GM21447 (cell line): ENCODE measurements around the gene MYLIP.
"Not testable (repeated sequence)": the region's sequence is repeated elsewhere in the genome, so short reads cannot be mapped to it uniquely, and the experiment has no call there.

Experiments
- ATAC-seq: cut with Tn5 transposase; IDR thresholded peaks from one replicate; pipeline ENCODE4 v1.9.1; 2021; ENCODE audit not compliant: unreplicated experiment

Gene MYLIP

DNA sequence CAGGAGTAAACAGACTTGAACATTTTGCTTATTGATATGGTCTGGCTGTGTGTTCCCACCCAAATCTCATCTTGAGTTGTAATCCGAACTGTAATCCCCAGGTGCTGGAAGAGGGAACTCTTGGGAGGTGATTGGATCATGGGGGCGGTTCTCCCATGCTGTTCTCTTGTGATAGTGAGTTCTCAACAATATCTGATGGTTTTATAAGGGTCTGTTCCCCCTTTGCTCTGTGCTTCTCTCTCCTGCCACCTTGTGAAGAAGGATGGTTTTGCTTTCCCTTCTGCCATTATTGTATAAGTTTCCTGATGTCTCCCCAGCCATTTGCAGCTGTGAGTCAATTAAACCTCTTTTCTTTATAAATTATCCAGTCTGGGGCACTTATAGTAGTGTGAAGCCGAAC, 40.0 kb downstream of the MYLIP start:
- ATAC-seq: no peak

DNA sequence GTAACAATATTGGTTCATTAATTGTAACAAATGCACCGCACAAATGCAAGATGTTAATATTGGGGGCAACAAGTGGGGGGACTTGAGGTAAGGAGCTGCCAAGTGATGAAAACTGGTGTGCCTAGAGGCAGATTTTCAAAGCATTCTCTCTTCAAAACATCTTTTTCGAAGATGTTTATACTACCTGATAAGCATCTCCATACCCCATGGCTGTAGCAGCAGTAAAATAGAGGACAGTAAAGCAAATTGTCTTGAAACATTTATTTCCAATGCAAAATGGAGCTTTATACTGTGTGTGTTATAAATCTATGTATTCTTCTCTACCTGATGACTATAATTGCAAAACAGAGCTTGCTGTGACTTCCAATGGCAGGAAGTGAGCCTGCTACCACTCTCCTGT, 42.5 kb downstream of the MYLIP start:
- ATAC-seq: no peak

DNA sequence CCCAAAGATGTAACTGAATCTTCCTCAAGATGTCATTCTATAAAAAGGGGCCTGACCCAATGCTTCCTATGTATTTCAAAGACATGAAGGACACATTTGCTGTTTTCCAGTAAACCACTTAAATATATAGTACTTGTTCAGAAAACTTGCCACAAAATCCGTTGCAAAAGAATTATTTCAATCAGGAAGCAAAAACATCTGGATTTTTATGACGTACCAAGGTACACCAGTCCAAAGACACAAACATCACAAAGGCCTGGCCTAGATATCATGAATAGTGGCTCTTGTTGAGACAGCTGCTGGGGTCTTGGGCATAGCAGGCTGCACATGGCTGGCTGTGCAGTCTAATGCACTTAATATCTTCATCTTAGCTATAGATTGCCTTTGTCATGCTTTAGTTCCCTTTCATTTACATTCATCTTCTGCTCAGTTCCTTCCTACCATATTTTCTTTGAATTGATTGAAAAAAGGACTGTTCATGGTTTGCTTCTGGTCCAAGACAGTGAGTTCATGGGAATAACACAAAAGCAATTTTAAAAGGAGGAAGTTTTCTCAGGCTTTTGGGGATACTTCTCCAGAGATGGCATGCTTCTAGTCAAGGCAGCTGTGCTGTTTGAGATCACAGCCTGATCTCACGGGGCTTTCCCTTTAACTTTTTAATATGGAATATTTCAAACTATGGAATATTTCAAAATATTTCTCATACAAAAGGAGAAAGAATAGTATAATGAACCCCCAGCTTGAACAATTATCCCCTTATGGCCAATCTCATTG, 44.5 kb downstream of the MYLIP start:
- ATAC-seq: no peak

DNA sequence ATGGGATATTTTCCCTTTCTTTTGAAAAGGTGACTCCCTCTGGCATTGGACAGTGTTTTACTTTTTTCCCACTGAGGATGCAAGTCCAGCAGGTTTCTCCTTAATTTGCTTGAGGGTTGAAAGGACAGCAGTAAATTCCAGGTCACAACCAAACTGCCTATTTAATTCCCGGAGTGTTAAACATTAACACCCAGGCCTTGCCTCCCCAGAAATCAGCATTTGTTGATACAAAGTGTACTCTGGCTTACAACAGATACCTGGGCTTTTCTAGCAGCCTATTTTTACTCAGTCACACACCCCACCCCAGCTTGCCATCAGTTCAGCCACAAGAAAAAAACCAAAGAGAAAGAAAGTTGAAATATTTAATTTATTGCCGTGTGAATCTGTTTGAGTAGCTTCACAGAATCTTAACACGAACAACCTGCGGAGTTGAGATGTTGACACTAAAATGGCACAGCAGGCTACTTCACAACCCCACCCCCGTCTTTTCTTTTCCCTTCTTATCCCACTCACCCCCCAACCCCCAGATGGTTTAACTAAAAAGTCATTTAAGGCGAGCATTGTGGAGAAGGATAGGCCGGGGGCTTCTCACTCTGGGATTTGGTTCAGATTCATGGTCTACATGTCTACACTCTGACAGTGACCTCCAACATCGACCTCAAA, 45.7 kb downstream of the MYLIP start:
- no peak for ATAC-seq

DNA sequence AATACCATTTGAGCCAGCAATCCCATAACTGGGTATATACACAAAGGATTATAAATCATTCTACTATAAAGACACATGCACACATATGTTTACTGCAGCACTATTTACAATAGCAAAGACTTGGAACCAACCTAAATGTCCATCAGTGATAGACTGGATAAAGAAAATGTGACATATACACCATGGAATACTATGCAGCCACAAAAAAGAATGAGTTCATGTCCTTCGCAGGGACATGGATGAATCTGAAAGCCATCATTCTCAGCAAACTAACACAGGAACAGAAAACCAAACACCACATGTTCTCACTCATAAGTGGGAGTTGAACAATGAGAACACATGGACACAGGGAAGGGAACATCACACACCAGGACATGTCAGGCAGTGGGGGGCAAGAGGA, 47.7 kb downstream of the MYLIP start:
- not testable (repeated sequence) for ATAC-seq

GRCh38 chr6:16177881-16178280, 49.0 kb downstream of the MYLIP start:
- no peak for ATAC-seq

- ATAC-seq: no peak
These were observed 49.5 kb downstream of the MYLIP start for GRCh38 chr6:16178351-16178750.

GRCh38 chr6:16179063-16179462, 50.2 kb downstream of the MYLIP start:
- no peak for ATAC-seq

DNA sequence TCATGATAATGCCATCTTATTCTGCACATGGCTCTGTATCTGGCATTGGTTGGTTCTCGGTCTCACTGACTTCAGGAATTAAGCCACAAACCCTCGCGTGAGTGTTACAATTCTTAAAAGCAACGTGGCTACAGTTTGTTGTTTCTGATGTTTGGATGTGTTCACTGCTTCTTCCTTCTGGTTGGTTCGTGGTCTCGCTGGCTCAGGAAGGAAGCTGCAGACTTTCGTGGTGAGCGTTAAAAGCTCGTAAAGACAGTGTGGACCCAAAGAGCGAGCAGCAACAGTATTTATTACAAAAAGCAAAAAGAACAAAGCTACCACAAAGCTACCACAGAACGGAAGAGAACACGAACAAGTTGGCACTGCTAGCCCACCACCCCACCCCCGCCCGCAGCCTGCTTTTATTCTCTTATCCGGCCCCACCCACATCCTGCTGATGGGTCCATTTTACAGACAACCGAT, 51.1 kb downstream of the MYLIP start:
- no peak for ATAC-seq

GRCh38 chr6:16180696-16181438, 52.0 kb downstream of the MYLIP start:
- ATAC-seq: no peak

DNA sequence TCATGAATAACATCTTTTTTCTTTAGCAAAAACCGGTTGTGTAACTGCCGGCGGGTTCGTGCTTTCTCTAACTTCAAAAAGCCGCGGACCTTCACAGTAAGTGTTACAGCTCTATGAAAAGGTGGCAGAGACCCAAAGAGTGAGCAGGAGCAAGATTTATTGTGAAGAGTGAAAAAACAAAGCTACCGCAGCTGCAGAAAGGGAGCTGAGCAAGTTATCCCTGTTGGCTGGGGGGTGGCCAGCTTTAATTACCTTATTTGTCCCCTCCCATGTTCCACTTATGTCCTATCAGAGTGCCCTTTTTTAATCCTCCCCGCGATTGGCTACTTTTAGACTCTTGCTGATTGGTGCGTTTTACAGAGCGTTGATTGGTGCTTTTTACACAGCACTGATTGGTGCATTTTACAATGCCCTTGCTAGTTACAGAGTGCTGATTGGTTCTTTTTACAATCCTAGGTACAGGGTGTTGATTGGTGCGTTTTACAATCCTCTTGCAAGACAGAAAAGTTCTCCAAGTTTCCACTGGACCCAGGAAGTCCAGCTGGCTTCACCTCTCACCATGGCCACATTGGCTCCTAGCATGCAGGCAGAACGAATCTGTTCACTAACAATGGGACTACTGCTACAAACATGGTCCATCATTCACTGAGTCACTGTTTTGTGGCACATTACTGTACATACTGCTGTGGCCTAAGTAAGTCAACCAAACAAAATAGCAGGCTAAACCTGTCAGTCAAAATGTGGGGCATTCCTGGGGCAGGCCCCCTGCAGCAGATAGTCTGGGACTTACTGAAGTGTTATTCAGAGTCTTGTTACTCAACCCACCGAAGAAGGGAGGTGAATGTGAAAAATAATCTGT, 52.8 kb downstream of the MYLIP start:
- no peak for ATAC-seq

DNA sequence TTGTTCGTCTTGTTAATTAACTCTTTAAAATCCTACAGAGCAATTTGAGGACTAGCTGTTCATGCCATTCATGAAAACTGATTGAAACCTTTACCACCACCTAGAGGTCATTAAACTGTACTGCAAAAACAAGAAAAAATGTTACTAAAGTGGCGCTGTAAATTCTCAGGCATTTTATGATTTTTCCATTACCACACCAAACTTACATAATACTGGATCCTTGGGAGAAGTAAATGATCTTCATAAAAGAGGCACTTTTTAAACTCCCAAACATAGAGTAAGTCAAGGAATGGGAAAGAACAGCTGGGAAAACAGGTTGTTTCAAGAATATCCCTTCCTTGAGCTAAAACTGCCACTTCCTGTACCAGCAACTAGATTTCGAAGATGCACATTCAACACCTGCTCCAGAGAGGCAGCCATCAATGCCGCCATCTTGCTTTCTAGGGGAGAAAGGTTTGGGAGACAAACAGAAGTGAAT, 54.3 kb downstream of the MYLIP start:
- no peak for ATAC-seq

DNA sequence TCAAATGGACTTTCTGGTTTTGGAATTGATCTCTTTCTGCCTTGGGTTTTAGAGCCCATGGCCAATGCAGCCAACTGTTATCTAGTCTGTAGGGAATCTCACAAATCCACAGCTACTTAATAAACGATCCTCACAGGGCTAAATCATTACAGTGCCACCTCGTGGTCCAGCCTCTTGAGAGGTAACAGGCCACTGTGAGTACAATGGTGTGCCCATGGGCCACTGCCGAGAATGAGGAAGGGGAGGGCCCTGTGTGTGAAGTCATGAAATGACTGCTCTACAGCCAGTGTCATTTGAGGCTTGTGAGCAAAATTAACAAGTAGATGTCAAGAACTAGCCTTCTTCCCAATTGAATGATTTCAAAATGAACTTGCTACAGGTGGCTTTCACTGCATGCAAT, 55.2 kb downstream of the MYLIP start:
- ATAC-seq: no peak

- no peak for ATAC-seq
These were observed 55.7 kb downstream of the MYLIP start for GRCh38 chr6:16184551-16184950.

GRCh38 chr6:16187176-16187575, 58.3 kb downstream of the MYLIP start:
- no peak for ATAC-seq

- ATAC-seq: no peak
These were observed 61.3 kb downstream of the MYLIP start for GRCh38 chr6:16190214-16190613.

DNA sequence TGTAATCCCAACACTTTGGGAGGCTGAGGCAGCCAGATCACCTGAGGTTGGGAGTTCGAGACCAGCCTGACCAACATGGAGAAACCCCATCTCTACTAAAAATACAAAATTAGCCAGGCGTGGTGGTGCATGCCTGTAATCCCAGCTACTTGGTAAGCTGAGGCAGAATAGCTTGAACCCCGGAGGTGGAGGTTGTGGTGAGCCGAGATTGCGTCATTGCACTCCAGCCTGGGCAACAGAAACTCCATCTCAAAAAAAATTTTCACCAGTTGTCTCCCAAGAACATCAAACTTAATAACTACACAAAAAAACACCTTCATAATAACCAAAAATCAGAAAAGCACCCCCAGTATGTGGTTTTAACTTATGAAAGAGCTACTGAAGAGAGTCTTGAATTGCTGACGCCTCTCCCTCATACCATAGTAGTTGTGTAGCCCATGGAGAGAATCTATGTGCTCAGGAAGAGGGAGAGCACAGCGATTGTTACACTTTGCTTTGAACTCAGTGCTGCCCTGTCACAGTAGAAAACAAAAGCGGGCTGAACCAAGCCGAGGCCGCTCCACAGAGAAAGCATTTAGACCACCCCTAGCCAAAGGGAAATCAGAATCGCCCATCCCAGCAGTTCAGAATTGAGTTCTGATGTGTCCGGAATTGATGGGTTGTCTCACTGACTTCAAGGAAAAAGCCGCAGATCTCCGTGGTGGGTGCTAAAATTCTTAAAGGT, 67.5 kb downstream of the MYLIP start:
- ATAC-seq: no peak

GRCh38 chr6:16196984-16197546, 68.2 kb downstream of the MYLIP start:
- no peak for ATAC-seq
